ENCODE data around the gene ABCB1. TPM values are rescaled to one million over a fixed set of nuclear protein-coding genes. Genes with fewer than 3 reads are reported as not detected.
"Not testable (repeated sequence)": the region's sequence is repeated elsewhere in the genome, so short reads cannot be mapped to it uniquely, and the experiment has no call there.

ABCB1 gene
- polyA plus RNA-seq, 1 donor from 2014 or later, result 1.6 TPM

DNA sequence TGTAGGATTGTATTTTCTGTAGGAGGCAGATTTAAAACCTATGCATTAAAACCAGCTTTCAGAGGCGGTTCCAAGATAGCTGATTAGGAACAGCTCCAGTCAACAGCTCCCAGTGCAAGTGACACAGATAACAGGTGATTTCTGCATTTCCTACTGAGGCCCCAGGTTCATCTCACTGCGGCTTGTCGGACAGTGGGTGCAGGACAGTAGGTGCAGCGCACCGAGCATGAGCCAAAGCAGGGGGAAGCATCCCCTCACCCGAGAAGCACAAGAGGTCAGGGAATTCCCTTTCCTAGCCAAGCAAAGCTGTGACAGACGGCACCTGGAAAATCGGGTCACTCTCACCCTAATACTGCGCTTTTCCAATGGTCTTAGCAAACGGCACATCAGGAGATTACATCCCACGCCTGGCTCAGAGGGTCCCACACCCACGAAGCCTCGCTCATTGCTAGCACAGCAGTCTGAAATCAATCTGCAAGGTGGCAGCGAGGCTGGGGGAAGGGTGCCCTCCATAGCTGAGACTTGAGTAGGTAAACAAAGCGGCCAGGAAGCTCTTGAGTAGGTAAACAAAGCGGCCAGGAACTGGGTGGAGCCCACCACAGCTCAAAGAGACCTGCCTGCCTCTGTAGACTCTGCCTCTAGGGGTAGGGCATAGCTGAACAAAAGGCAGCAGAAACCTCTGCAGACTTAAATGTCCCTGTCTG, 135.7 kb downstream of the ABCB1 start:
- H3K4me2 ChIP-seq (ENCODE audit: low read length); H3F3A ChIP-seq (ENCODE audit: insufficient read depth, low read length, poor library complexity, severe bottlenecking); H3K4me3 ChIP-seq (ENCODE audit: low read length); H3K27me3 ChIP-seq (ENCODE audit: insufficient read depth, low read depth, low read length); H3K27ac ChIP-seq (ENCODE audit: low read length); H3K9me3 ChIP-seq (ENCODE audit: low read length); H3K9me2 ChIP-seq (ENCODE audit: insufficient read depth, low read length); H2AFZ ChIP-seq (ENCODE audit: low read depth, low read length); H3K36me3 ChIP-seq (ENCODE audit: insufficient read depth, low read length); H4K20me1 ChIP-seq (ENCODE audit: insufficient read depth); H3K79me2 ChIP-seq (replicated peaks; ENCODE audit: insufficient read depth, low read length); H3K9ac ChIP-seq (ENCODE audit: low read length): not testable (repeated sequence)

DNA sequence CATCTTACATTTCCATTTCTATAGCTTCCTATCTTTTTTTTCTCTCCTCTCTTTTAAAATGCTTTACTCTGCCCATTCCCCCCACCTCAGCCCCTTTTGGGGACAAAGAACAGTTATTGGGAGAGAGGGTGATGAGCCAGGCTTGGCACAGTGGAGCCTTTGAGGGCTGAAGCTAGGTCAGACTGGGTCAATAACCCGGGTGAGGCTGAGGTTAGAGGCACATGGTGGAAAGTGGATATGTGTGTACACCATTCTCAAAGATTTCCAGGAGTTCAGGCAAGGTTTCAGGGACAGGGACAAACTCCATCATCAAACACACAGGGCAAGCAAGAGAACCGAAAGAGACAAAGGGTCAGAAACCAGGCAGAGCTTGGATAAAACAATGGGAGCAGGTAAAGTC, 136.7 kb downstream of the ABCB1 start:
- no peak overlapping the region for H3K4me3 ChIP-seq (ENCODE audit: low read length)
- no peak overlapping the region for H3K4me2 ChIP-seq (ENCODE audit: low read length)
- H3F3A ChIP-seq (ENCODE audit: insufficient read depth, low read length, poor library complexity, severe bottlenecking), result no peaks in the 10 kb centered on the region
- no peaks in the 10 kb centered on the region for H3K36me3 ChIP-seq (ENCODE audit: insufficient read depth, low read length)
- no peaks in the 10 kb centered on the region for H3K27me3 ChIP-seq (ENCODE audit: insufficient read depth, low read depth, low read length)
- TF ChIP-seq EZH2 (IDR thresholded peaks at IDR 0.05; ENCODE audit: borderline replicate concordance, insufficient read depth, low read length, poor library complexity, severe bottlenecking) (no peak), MXI1 (conservative IDR thresholded peaks at IDR 0.05; ENCODE audit: poor library complexity, severe bottlenecking) (no peak), POLR2AphosphoS5 (IDR thresholded peaks at IDR 0.05) (no peak), SMC3 (conservative IDR thresholded peaks at IDR 0.05; ENCODE audit: poor library complexity) (no peak), RAD21 (conservative IDR thresholded peaks at IDR 0.05) (no peak), TAF1 (IDR thresholded peaks at IDR 0.05; ENCODE audit: low read depth) (no peak), EP300 (conservative IDR thresholded peaks at IDR 0.05; ENCODE audit: poor library complexity, severe bottlenecking) (no peak)
- TF ChIP-seq, protein P1, sequence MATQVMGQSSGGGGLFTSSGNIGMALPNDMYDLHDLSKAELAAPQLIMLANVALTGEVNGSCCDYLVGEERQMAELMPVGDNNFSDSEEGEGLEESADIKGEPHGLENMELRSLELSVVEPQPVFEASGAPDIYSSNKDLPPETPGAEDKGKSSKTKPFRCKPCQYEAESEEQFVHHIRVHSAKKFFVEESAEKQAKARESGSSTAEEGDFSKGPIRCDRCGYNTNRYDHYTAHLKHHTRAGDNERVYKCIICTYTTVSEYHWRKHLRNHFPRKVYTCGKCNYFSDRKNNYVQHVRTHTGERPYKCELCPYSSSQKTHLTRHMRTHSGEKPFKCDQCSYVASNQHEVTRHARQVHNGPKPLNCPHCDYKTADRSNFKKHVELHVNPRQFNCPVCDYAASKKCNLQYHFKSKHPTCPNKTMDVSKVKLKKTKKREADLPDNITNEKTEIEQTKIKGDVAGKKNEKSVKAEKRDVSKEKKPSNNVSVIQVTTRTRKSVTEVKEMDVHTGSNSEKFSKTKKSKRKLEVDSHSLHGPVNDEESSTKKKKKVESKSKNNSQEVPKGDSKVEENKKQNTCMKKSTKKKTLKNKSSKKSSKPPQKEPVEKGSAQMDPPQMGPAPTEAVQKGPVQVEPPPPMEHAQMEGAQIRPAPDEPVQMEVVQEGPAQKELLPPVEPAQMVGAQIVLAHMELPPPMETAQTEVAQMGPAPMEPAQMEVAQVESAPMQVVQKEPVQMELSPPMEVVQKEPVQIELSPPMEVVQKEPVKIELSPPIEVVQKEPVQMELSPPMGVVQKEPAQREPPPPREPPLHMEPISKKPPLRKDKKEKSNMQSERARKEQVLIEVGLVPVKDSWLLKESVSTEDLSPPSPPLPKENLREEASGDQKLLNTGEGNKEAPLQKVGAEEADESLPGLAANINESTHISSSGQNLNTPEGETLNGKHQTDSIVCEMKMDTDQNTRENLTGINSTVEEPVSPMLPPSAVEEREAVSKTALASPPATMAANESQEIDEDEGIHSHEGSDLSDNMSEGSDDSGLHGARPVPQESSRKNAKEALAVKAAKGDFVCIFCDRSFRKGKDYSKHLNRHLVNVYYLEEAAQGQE (IDR thresholded peaks at IDR 0.05; ENCODE audit: borderline replicate concordance), result no peak
- TF ChIP-seq, protein P2, sequence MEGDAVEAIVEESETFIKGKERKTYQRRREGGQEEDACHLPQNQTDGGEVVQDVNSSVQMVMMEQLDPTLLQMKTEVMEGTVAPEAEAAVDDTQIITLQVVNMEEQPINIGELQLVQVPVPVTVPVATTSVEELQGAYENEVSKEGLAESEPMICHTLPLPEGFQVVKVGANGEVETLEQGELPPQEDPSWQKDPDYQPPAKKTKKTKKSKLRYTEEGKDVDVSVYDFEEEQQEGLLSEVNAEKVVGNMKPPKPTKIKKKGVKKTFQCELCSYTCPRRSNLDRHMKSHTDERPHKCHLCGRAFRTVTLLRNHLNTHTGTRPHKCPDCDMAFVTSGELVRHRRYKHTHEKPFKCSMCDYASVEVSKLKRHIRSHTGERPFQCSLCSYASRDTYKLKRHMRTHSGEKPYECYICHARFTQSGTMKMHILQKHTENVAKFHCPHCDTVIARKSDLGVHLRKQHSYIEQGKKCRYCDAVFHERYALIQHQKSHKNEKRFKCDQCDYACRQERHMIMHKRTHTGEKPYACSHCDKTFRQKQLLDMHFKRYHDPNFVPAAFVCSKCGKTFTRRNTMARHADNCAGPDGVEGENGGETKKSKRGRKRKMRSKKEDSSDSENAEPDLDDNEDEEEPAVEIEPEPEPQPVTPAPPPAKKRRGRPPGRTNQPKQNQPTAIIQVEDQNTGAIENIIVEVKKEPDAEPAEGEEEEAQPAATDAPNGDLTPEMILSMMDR (IDR thresholded peaks at IDR 0.05; ENCODE audit: poor library complexity, severe bottlenecking), result no peak
- no peaks in the 10 kb centered on the region for H3K9me3 ChIP-seq (ENCODE audit: low read length)
- H3K79me2 ChIP-seq (replicated peaks; ENCODE audit: insufficient read depth, low read length), result no peaks in the 10 kb centered on the region
- no peak overlapping the region for H3K27ac ChIP-seq (ENCODE audit: low read length)
- no peak overlapping the region for H3K9ac ChIP-seq (ENCODE audit: low read length)
- no peaks in the 10 kb centered on the region for H4K20me1 ChIP-seq (ENCODE audit: insufficient read depth)
- no peak overlapping the region for H2AFZ ChIP-seq (ENCODE audit: low read depth, low read length)
- no peaks in the 10 kb centered on the region for H3K9me2 ChIP-seq (ENCODE audit: insufficient read depth, low read length)

DNA sequence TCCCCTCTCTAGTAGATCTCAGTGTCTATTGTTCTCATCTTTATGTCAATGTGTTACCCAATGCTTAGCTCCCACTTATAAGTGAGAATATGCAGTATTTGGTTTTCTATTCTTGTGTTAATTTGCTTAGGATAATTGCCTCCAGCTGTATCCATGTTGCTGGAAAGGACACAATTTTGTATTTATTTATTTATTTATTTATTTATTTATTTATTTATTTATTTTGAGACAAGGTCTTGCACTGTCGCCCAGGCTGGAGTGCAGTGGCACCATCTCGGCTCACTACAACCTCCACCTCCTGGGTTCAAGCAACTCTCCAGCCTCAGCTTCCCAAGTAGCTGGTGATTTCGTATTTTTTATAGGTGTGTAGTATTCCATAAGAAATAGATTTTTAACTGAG, 140.2 kb downstream of the ABCB1 start:
- H3K27me3 ChIP-seq (ENCODE audit: insufficient read depth, low read depth, low read length); H3K9me2 ChIP-seq (ENCODE audit: insufficient read depth, low read length); H3K9ac ChIP-seq (ENCODE audit: low read length); H3K36me3 ChIP-seq (ENCODE audit: insufficient read depth, low read length); H3F3A ChIP-seq (ENCODE audit: insufficient read depth, low read length, poor library complexity, severe bottlenecking); H3K9me3 ChIP-seq (ENCODE audit: low read length); H4K20me1 ChIP-seq (ENCODE audit: insufficient read depth); H3K79me2 ChIP-seq (replicated peaks; ENCODE audit: insufficient read depth, low read length); H3K27ac ChIP-seq (ENCODE audit: low read length); H2AFZ ChIP-seq (ENCODE audit: low read depth, low read length); H3K4me2 ChIP-seq (ENCODE audit: low read length); H3K4me3 ChIP-seq (ENCODE audit: low read length): not testable (repeated sequence)

Measured in neural cell (in vitro differentiated cells).